Liver (tissue), 9 donors: ENCODE data around the gene RPS17. TPM values are rescaled to one million over a fixed set of nuclear protein-coding genes. Genes with fewer than 3 reads are reported as not detected.
A peak's percentile ranks its signal among the peaks of the same experiment; 100 is the strongest.
"Not testable (repeated sequence)": the region's sequence is repeated elsewhere in the genome, so short reads cannot be mapped to it uniquely, and the experiment has no call there.

Source experiments
- DNase-seq: peaks from one replicate; pipeline ENCODE4 v3.0.0-alpha.2; 2017; ENCODE audit warnings: low spot score
- H3K27ac ChIP-seq, 2 donors: one replicate each; pipeline ENCODE4 v1.7.0; 2013; ENCODE audit warnings: inconsistent platforms in 2 of 2, low read length in 2 of 2, control low read depth in 1 of 2, low read depth in 1 of 2, mild to moderate bottlenecking in 1 of 2
- H3K27me3 ChIP-seq, 4 donors: one replicate each; pipeline versions ENCODE4 v1.6.1 to v1.7.0; 2013; ENCODE audit warnings: low read length in 3 of 4, inconsistent platforms in 1 of 4, mild to moderate bottlenecking in 1 of 4, moderate library complexity in 1 of 4; ENCODE audit not compliant: control insufficient read depth in 4 of 4, insufficient read depth in 4 of 4
- H3K36me3 ChIP-seq, 4 donors: one replicate each; pipeline versions ENCODE4 v1.6.1 to v1.7.0; 2013; ENCODE audit warnings: low read length in 3 of 4, mild to moderate bottlenecking in 3 of 4, low read depth in 1 of 4, moderate library complexity in 1 of 4; ENCODE audit not compliant: control insufficient read depth in 4 of 4, insufficient read depth in 3 of 4
- H3K4me1 ChIP-seq, 4 donors: one replicate each; pipeline versions ENCODE4 v1.6.1 to v1.7.0; 2013; ENCODE audit warnings: low read length in 3 of 4, mild to moderate bottlenecking in 3 of 4, moderate library complexity in 1 of 4; ENCODE audit not compliant: control insufficient read depth in 4 of 4, insufficient read depth in 4 of 4
- H3K4me3 ChIP-seq, 3 donors: one replicate each; pipeline versions ENCODE4 v1.6.1 to v1.7.0; 2013; ENCODE audit warnings: low read length in 3 of 3, control low read depth in 1 of 3, low read depth in 1 of 3, mild to moderate bottlenecking in 1 of 3
- H3K9ac ChIP-seq, 2 donors: one replicate each; pipeline ENCODE4 v1.7.0; 2013; ENCODE audit warnings: low read length in 2 of 2, mild to moderate bottlenecking in 2 of 2, moderate library complexity in 2 of 2, control low read depth in 1 of 2, low read depth in 1 of 2
- H3K9me3 ChIP-seq, 4 donors: one replicate each; pipeline versions ENCODE4 v1.6.1 to v1.7.0; 2013; ENCODE audit warnings: low read length in 3 of 4; ENCODE audit not compliant: control insufficient read depth in 4 of 4
- FOXA2 ChIP-seq: IDR thresholded peaks from 2 replicates; pipeline ENCODE4 v1.6.1; 2016; ENCODE audit warnings: antibody characterized with exemption
- RXRA ChIP-seq, 2 donors: IDR thresholded peaks; 2 replicates each; pipeline ENCODE4 v1.6.1; 2017 to 2018; ENCODE audit warnings: antibody characterized with exemption in 2 of 2, mild to moderate bottlenecking in 1 of 2
- YY1 ChIP-seq: IDR thresholded peaks from 2 replicates; pipeline ENCODE4 v1.6.1; 2016; ENCODE audit warnings: antibody characterized with exemption, mild to moderate bottlenecking
- WGBS: extraction: QIAGEN DNeasy Blood & Tissue Kit; methylation state at CpG from one replicate; pipeline ENCODE4 v1.1.7; 2013; 5-methylcytosine and 5-hydroxymethylcytosine counted together
- polyA plus RNA-seq, 2 donors: library from polyadenylated mRNA; stranded (reverse) in 1 of 2; unstranded in 1 of 2; fragments of 200-250 nt in 1 of 2; fragments of >200 nt in 1 of 2; fragmentation: Nextera tagmentation in 1 of 2; extraction: Ambion mirVana in 1 of 2; gene quantifications; one replicate each; pipeline versions ENCODE4 v1.2.1 to v1.2.3, GENCODE V29; 2013 to 2015
- total RNA-seq, 2 donors: library from RNA; depleted of rRNA; stranded (reverse); fragments of >200 nt; gene quantifications; one replicate each; pipeline ENCODE4 v1.2.3, GENCODE V29; 2014
- TF ChIP-seq, protein P1 (sequence below): IDR thresholded peaks from 2 replicates; pipeline ENCODE4 v1.6.1; 2016; ENCODE audit warnings: antibody characterized with exemption
- TF ChIP-seq, protein P2 (sequence below): IDR thresholded peaks from 2 replicates; pipeline ENCODE4 v1.6.1; 2016; ENCODE audit warnings: antibody characterized with exemption, mild to moderate bottlenecking
- donor health status: healthy.
- donor health status: healthy.
- donor health status: healthy.
- donor health status: healthy.
- donor health status: healthy.

RPS17 gene
- total and polyA plus RNA-seq, 4 donors = 283 to 1,607 (median 689) TPM

DNA sequence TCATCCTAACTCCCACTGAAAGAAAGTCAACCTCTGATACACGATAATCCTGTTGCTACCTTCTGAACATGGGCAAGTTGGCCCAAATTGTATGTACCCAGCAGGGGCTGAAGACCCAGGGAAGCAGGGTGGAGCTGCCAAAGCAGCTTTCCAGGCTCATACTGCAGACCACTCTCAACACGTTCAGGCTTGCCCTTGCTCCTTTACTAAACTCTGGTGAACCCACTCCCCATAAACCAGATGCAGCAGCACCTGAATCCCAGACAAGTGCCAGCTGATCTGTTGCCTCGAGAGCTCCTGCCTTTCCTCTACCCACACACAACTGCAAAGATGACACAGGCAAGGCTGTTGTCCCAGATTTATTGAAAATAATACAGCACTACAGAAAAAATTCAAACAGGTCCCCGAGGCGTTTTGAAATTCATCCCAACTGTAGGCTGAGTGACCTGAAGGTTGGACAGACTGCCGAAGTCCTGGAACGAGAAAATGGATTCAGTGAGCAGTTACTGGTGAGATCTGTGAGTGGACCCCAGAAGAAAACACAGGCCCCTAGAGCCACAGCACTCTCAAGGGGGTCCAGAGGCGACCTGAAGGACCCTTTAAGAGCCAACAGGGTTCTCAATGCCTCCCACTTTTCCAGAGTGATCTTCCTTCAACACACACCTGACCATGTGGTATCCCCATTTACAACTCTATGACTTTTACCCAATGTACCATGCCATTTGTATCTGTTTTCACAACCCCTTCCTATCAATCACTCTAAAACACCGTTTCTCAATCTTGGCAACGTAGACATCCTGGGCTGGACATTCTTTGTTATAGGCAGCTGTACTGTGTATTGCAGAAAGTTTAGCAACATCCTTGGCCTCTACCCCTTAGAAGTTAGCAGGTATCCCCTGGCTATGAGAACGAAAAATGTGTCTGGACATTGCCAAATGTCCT is 3.6 kb downstream of the RPS17 start:
- no peak for DNase-seq
- peaks cover 15 to 41% (median 29%) of the 10 kb centered on the region in 4 donors for H3K36me3 ChIP-seq
- TF ChIP-seq FOXA2 = no peak
- TF ChIP-seq, protein P1, sequence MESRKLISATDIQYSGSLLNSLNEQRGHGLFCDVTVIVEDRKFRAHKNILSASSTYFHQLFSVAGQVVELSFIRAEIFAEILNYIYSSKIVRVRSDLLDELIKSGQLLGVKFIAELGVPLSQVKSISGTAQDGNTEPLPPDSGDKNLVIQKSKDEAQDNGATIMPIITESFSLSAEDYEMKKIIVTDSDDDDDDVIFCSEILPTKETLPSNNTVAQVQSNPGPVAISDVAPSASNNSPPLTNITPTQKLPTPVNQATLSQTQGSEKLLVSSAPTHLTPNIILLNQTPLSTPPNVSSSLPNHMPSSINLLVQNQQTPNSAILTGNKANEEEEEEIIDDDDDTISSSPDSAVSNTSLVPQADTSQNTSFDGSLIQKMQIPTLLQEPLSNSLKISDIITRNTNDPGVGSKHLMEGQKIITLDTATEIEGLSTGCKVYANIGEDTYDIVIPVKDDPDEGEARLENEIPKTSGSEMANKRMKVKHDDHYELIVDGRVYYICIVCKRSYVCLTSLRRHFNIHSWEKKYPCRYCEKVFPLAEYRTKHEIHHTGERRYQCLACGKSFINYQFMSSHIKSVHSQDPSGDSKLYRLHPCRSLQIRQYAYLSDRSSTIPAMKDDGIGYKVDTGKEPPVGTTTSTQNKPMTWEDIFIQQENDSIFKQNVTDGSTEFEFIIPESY = no peak

DNA sequence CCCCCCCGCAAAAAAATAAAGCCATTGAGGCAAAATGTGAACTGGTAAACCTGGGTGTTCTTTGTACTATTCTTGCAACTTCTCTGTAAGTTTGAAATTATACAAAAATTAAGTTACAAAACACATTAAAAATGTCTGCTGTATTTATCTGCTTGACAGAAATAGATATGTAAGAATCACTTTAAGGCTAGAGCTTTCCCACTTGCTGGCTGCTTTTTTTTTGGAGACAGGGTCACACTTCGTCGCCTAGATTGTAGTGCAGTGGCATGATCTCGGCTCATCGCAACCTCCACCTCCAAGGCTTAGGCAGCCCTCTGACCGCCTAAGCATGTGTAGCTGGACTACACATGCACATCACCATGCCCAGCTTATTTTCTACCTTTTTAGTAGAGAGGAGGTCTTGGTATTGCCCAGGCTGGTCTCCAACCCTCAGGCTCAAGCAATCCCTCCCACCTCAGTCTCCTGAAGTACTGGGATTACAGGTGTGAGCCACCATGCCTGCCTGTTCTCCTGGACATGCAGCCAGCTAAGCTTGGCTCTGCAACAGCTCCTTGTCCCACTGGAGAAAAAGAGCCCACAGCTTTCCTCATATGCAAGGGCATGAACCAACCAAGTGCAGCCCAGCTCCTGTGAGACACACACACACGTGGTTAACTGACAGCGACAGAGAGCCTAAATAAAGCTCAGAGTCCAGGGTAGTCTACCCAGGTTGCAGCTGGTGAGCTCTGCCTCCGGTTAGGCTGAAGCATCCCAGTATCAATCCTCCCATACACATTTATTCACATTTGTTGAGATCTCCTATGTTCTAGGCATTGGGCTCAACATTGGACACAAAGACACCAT is 4.5 kb downstream of the RPS17 start:
- peaks cover 2 to 18% (median 6%) of the 10 kb centered on the region in 4 donors for H3K4me1 ChIP-seq
- WGBS = 75% methylated on average over 9 of the region's 9 CpGs
- no peaks in the 10 kb centered on the region for H3K9me3 ChIP-seq
- peak; percentile 32 for DNase-seq
- peaks cover 15 to 41% (median 29%) of the 10 kb centered on the region in 4 donors for H3K36me3 ChIP-seq
- no peak for TF ChIP-seq RXRA (IDR thresholded peaks at IDR 0.05)
- no peak for TF ChIP-seq YY1
- TF ChIP-seq, protein P2, sequence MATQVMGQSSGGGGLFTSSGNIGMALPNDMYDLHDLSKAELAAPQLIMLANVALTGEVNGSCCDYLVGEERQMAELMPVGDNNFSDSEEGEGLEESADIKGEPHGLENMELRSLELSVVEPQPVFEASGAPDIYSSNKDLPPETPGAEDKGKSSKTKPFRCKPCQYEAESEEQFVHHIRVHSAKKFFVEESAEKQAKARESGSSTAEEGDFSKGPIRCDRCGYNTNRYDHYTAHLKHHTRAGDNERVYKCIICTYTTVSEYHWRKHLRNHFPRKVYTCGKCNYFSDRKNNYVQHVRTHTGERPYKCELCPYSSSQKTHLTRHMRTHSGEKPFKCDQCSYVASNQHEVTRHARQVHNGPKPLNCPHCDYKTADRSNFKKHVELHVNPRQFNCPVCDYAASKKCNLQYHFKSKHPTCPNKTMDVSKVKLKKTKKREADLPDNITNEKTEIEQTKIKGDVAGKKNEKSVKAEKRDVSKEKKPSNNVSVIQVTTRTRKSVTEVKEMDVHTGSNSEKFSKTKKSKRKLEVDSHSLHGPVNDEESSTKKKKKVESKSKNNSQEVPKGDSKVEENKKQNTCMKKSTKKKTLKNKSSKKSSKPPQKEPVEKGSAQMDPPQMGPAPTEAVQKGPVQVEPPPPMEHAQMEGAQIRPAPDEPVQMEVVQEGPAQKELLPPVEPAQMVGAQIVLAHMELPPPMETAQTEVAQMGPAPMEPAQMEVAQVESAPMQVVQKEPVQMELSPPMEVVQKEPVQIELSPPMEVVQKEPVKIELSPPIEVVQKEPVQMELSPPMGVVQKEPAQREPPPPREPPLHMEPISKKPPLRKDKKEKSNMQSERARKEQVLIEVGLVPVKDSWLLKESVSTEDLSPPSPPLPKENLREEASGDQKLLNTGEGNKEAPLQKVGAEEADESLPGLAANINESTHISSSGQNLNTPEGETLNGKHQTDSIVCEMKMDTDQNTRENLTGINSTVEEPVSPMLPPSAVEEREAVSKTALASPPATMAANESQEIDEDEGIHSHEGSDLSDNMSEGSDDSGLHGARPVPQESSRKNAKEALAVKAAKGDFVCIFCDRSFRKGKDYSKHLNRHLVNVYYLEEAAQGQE = no peak
- no peak overlapping the region for H3K4me3 ChIP-seq
- no peak overlapping the region for H3K9ac ChIP-seq
- no peak overlapping the region for H3K27ac ChIP-seq
- no peaks in the 10 kb centered on the region for H3K27me3 ChIP-seq

More for the DNA sequence above, 3.6 kb downstream of the RPS17 start:
- Histone ChIP-seq H3K9ac (no peak overlapping the region), H3K4me1 (peaks cover 3 to 24% (median 9%) of the 10 kb centered on the region in 4 donors), H3K27ac (no peak overlapping the region), H3K9me3 (no peaks in the 10 kb centered on the region), H3K4me3 (no peak overlapping the region), H3K27me3 (no peaks in the 10 kb centered on the region)
- 68% methylated on average over 11 of the region's 11 CpGs for WGBS

DNA sequence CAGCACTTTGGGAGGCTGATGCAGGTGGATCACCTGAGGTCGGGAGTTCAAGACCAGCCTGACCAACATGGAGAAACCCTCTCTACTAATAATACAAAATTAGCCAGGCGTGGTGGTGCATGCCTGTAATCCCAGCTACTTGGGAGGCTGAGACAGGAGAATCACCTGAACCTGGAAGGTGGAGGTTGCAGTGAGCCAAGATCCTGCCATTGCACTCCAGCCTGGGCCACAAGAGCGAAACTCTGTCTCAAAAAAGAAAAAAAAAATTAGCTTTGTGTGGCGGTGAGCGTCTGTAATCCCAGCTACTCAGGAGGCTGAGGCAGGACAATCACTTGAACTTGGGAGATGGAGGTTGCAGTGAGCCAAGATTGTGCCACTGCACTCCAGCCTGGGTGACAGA is 5.1 kb downstream of the RPS17 start:
- H3K4me3 ChIP-seq, H3K27ac ChIP-seq: not testable (repeated sequence)

DNA sequence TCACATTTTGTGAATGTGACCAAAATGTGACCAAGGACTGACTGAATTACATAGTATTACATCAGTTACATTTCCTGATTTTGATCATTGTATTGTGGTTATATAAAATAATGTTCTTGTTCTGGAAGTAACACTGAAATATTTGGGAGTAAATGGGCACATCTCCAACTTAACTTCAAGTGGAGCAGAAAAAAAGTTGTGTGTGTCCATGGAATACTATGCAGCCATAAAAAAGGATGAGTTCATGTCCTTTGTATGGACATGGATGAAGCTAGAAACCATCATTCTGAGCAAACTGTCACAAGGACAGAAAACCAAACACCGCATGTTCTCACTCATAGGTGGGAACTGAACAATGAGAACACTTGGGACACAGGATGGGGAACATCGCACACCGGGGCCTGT is 5.8 kb downstream of the RPS17 start:
- DNase-seq, H3K9me3 ChIP-seq, H3K27ac ChIP-seq, H3K4me3 ChIP-seq, H3K27me3 ChIP-seq, H3K9ac ChIP-seq: not testable (repeated sequence)
- Histone ChIP-seq H3K36me3 (peaks cover 15 to 41% (median 29%) of the 10 kb centered on the region in 4 donors), H3K4me1 (peaks cover 2 to 18% (median 7%) of the 10 kb centered on the region in 4 donors)
- WGBS = 96% methylated on average over 3 of the region's 3 CpGs

More for the DNA sequence above, 5.1 kb downstream of the RPS17 start:
- H3K9ac ChIP-seq, H3K27me3 ChIP-seq, DNase-seq, H3K9me3 ChIP-seq: not testable (repeated sequence)
- H3K4me1 ChIP-seq = peaks cover 2 to 18% (median 7%) of the 10 kb centered on the region in 4 donors
- WGBS = 98% methylated on average over 5 of the region's 5 CpGs
- peaks cover 15 to 41% (median 29%) of the 10 kb centered on the region in 4 donors for H3K36me3 ChIP-seq
